GM18526 (cell line): ENCODE results near the gene CCDC50.

Experiments used
- POLR2A ChIP-seq: IDR thresholded peaks from 3 replicates; pipeline ENCODE4 v1.6.1; 2011; ENCODE audit not compliant: insufficient read length; ENCODE audit errors: extremely low read depth

The CCDC50 gene

GRCh38 chr3:191401775-191402357 is 72.7 kb downstream of the CCDC50 start:
- TF ChIP-seq POLR2A = no peak

GRCh38 chr3:191409791-191410359 is 80.7 kb downstream of the CCDC50 start:
- no peak for TF ChIP-seq POLR2A

DNA sequence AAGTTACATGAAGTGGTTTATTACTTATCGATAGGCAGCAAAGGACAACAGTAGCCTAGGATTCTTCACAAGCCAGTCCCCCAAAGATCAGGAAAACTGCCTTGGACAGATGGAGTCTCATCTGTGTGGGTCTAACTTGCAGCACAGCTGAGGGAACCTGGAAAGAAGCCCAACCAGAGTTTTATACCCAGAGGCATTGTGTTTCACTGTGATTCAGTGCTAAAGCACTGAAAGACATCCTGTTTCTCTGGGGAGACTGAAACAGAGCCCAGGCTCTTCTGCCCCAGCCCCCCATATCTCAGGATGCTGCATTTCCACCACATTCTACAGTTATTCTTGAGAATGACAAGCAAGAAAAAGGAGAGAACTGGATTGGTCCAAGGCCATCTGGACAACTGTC is 83.6 kb downstream of the CCDC50 start:
- no peak for TF ChIP-seq POLR2A

DNA sequence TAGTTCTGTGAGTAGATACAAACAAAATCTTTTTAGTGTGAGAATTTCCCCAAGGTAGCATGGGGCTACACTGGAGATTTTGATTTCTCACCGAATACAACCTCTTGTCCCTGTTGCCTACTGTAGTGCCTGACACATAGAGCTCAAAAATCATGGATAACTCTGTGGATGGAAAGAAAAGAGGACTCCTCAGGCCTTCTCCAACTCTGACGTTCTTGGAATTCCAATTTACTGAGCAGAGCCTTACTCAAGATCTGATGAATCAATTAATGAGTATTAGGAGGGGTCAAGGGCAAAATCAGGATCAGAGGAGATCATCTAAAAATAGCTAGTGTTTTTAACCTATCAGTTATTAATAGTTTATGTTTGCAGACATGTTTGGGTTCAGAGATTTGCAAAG is 85.1 kb downstream of the CCDC50 start:
- TF ChIP-seq POLR2A = no peak

DNA sequence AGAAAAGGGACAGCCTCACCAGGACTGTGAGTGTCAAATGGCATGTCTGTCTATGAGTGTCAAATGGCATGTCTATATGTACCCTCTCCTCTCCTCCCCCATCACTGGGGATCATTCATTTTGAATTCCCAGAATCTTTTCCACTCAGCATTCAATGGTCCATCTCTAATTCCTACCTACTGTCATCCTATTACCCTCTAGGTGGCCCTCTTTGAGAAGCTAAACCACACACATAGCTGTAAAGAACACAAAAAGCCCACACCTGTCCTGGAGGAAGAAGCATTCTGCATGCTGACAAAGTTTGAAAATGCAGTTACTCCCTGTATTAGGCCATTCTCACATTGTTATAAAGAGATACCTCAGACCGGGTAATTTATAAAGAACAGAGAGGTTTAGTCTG is 85.5 kb downstream of the CCDC50 start:
- TF ChIP-seq POLR2A = no peak

GRCh38 chr3:191415566-191415965 is 86.4 kb downstream of the CCDC50 start:
- no peak for TF ChIP-seq POLR2A

DNA sequence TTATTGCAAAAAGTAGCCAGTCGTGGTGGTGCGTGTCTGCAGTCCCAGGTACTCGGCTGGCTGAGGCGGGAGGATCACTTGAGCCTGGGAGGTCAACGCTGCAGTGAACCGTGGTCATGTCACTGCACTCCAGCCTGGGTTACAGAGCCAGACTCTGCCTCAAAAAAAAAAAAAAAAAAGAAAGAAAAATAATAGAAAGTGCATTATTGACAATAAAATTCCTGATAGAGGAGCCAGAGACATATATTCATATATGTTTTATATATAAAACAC is 88.2 kb downstream of the CCDC50 start:
- no peak for TF ChIP-seq POLR2A

DNA sequence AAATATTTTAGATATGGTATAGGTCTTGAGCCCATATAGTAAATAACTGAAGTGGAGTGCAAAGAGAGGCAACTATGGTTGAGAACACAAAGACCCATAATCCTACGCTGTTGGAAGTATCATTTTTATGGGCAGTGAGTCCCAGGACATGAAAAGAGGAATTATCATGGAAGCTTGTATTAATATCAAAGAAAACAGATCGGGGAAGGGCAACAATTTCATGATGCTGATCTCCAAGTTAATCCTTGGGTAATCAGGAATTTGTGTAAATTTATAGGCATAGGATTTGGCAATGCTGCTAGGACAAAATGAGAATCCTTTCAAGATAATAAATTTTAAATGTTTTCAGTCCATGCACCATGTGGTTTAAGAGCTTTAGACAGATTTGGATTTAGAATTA is 91.6 kb downstream of the CCDC50 start:
- no peak for TF ChIP-seq POLR2A

GRCh38 chr3:191424881-191425280 is 95.7 kb downstream of the CCDC50 start:
- no peak for TF ChIP-seq POLR2A

GRCh38 chr3:191425322-191425734 is 96.1 kb downstream of the CCDC50 start:
- TF ChIP-seq POLR2A = no peak

- no peak for TF ChIP-seq POLR2A
These were observed 97.1 kb downstream of the CCDC50 start for GRCh38 chr3:191426311-191426710.

GRCh38 chr3:191428177-191428576 is 99.0 kb downstream of the CCDC50 start:
- no peak for TF ChIP-seq POLR2A

- no peak for TF ChIP-seq POLR2A
These were observed 100.9 kb downstream of the CCDC50 start for GRCh38 chr3:191430103-191430502.

DNA sequence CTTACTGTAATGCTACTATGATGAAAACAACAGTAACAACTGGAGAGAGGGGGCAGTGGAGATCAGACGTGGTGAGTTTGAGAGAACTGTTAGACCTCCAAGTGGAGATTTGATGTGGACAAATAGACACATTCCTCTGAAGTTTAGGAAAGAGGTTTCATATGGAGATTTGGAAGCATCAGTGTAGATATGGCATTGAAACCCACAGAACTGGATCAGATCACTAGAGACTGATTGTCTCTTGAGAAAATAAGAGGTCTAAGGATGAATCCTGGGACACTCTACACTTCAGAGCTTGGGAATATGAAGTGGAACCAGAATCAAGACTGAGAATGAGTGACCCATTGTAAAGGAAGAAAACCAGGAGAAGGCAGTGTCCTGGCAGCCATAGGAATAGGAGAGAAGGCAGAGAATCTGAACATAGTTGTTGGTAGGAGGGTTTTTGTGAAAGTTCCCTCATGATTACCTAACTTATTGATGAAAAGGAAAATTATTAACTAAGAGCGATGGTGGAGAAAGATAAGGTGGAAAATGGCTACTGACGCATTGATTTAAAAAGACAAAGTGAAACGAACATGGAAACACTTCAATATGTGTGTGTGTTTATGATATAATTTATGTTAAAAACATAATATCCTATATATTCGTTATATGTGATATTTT is 102.1 kb downstream of the CCDC50 start:
- TF ChIP-seq POLR2A = no peak

DNA sequence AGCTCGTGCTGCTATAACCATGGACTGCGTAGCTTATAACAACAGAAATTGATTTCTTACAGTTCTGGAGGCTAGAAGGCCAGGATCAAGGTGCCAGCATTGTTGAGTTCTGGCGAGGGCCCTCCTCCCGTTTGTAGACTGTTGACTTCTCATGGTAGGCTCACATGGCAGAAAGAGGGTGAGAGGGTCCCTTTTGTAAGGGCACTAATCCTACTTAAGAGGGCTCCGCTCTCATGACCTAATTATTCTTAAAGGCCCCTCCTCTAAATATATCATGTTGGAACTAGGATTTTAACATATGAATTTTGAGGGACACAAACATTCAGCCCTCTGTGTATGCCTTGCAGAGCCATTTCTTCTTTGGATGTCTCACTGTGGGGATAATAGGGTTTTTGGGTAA is 103.0 kb downstream of the CCDC50 start:
- TF ChIP-seq POLR2A = no peak

GRCh38 chr3:191434024-191434423 is 104.8 kb downstream of the CCDC50 start:
- TF ChIP-seq POLR2A = no peak

- no peak for TF ChIP-seq POLR2A
These were observed 106.8 kb downstream of the CCDC50 start for GRCh38 chr3:191435981-191436380.
